ENCODE results near the gene RCBTB1.
"Not testable (repeated sequence)": the region's sequence is repeated elsewhere in the genome, so short reads cannot be mapped to it uniquely, and the experiment has no call there.

RCBTB1 gene

GRCh38 chr13:49620170-49620621, 34.8 kb upstream of the RCBTB1 start:
- no peak overlapping the region for H3K27ac ChIP-seq (ENCODE audit: low read length)
- no peak overlapping the region for H3K4me3 ChIP-seq (ENCODE audit: low read depth in 1 of 2, low read length in 2 of 2)
- no peaks in the 10 kb centered on the region for H3K4me1 ChIP-seq (ENCODE audit: control insufficient read depth in 1 of 2, insufficient read depth in 2 of 2, low read length in 2 of 2)

DNA sequence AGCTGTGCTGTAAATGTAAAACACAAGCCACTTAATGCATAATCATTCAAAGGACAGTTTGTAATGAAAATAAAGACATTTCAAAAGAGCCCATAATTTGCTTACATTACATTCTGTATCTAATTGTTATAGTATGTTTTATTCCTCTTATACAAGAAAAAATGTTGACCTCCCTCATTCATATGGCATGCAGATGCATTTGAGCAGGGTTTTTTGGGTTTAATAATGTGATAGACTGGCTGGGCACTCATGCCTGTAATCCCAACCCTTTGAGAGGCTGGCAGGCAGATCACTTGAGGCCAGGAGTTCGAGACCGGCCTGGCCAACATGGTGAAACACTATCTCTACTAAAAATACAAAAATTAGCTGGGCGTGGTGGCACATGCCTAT, 31.3 kb upstream of the RCBTB1 start:
- no peaks in the 10 kb centered on the region for H3K9me3 ChIP-seq (ENCODE audit: control insufficient read depth in 1 of 2, low read length in 2 of 2)
- H3K27me3 ChIP-seq (ENCODE audit: low read depth, low read length), result no peaks in the 10 kb centered on the region
- no peak overlapping the region for H3K4me3 ChIP-seq (ENCODE audit: low read depth in 1 of 2, low read length in 2 of 2)
- H3K4me1 ChIP-seq (ENCODE audit: control insufficient read depth in 1 of 2, insufficient read depth in 2 of 2, low read length in 2 of 2), result no peaks in the 10 kb centered on the region
- no peaks in the 10 kb centered on the region for H3K36me3 ChIP-seq (ENCODE audit: control insufficient read depth in 1 of 2, insufficient read depth in 2 of 2, low read length in 2 of 2)
- H3K27ac ChIP-seq (ENCODE audit: low read length), result no peak overlapping the region

More at GRCh38 chr13:49620170-49620621, 34.8 kb upstream of the RCBTB1 start:
- H3K9me3 ChIP-seq (ENCODE audit: control insufficient read depth in 1 of 2, low read length in 2 of 2), result no peaks in the 10 kb centered on the region
- no peaks in the 10 kb centered on the region for H3K36me3 ChIP-seq (ENCODE audit: control insufficient read depth in 1 of 2, insufficient read depth in 2 of 2, low read length in 2 of 2)
- no peaks in the 10 kb centered on the region for H3K27me3 ChIP-seq (ENCODE audit: low read depth, low read length)

DNA sequence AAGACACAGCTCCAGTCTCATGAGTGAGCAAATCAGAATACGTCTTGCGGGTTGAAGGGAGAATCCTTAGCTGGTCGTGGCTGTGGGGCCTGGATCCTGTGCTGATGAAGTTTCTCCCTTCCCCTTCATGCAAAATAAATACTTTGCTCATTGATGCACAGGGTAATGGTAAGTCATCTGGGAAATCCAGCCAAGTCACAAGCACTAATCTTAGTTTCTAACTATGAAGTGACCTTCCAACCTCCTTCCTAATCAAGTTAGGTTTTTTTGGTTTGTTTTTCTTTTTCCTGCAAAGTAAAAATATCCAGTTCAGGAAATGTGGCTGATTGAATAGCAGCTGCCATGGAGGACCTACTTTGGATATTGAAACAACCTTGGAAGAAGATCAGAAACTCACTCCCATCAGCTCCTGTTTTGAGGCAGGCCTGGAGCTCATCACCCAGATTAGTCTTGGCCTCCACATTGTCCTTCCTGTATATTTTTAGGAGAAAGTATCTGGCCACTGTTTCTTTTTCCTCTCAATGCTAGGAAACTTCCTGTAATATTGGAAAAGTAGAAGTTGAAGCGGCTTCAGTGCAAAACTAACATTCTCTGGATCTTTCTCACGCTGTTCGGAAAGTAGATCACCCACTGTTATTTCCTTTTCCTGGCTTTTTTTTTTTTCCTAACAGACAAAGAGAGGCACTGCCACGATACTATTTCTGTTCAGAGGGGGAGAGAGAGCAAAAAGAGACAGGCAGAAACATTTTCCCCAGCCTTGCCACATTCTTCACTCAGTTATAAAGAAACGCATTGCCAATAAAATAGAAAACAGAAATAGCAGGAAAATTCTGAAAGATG, 30.7 kb upstream of the RCBTB1 start:
- Histone ChIP-seq H3K36me3 (ENCODE audit: control insufficient read depth in 1 of 2, insufficient read depth in 2 of 2, low read length in 2 of 2) (no peaks in the 10 kb centered on the region), H3K9me3 (ENCODE audit: control insufficient read depth in 1 of 2, low read length in 2 of 2) (no peaks in the 10 kb centered on the region), H3K27ac (ENCODE audit: low read length) (no peak overlapping the region), H3K4me3 (ENCODE audit: low read depth in 1 of 2, low read length in 2 of 2) (no peak overlapping the region), H3K27me3 (ENCODE audit: low read depth, low read length) (no peaks in the 10 kb centered on the region), H3K4me1 (ENCODE audit: control insufficient read depth in 1 of 2, insufficient read depth in 2 of 2, low read length in 2 of 2) (no peaks in the 10 kb centered on the region)

GRCh38 chr13:49612042-49612441, 26.7 kb upstream of the RCBTB1 start:
- not testable (repeated sequence) for H3K4me1 ChIP-seq (ENCODE audit: control insufficient read depth in 1 of 2, insufficient read depth in 2 of 2, low read length in 2 of 2); H3K27ac ChIP-seq (ENCODE audit: low read length); H3K4me3 ChIP-seq (ENCODE audit: low read depth in 1 of 2, low read length in 2 of 2); H3K36me3 ChIP-seq (ENCODE audit: control insufficient read depth in 1 of 2, insufficient read depth in 2 of 2, low read length in 2 of 2); H3K9me3 ChIP-seq (ENCODE audit: control insufficient read depth in 1 of 2, low read length in 2 of 2); H3K27me3 ChIP-seq (ENCODE audit: low read depth, low read length)

DNA sequence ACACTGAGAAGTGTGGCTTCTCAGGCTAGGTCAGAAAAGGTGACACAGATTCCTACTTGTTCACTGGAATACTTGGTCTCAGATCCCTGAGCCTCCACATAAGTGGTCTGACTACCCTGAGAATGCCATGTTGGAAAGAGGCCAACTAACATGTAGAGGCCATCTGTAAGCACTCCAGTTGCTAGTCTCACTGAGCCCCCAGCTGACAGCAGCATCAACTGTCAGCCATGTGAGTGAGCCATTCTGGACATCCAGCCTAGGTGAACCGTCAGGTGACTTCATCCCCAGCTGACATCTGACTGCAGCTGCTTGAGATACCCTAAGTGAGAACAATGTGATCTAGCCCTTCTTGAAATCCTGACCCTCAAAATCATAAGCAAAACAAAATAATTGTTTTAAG, 24.8 kb upstream of the RCBTB1 start:
- no peaks in the 10 kb centered on the region for H3K27me3 ChIP-seq (ENCODE audit: low read depth, low read length)
- no peaks in the 10 kb centered on the region for H3K4me1 ChIP-seq (ENCODE audit: control insufficient read depth in 1 of 2, insufficient read depth in 2 of 2, low read length in 2 of 2)
- no peak overlapping the region for H3K27ac ChIP-seq (ENCODE audit: low read length)
- H3K4me3 ChIP-seq (ENCODE audit: low read depth in 1 of 2, low read length in 2 of 2), result no peak overlapping the region
- H3K36me3 ChIP-seq (ENCODE audit: control insufficient read depth in 1 of 2, insufficient read depth in 2 of 2, low read length in 2 of 2), result no peaks in the 10 kb centered on the region
- H3K9me3 ChIP-seq (ENCODE audit: control insufficient read depth in 1 of 2, low read length in 2 of 2), result no peaks in the 10 kb centered on the region

DNA sequence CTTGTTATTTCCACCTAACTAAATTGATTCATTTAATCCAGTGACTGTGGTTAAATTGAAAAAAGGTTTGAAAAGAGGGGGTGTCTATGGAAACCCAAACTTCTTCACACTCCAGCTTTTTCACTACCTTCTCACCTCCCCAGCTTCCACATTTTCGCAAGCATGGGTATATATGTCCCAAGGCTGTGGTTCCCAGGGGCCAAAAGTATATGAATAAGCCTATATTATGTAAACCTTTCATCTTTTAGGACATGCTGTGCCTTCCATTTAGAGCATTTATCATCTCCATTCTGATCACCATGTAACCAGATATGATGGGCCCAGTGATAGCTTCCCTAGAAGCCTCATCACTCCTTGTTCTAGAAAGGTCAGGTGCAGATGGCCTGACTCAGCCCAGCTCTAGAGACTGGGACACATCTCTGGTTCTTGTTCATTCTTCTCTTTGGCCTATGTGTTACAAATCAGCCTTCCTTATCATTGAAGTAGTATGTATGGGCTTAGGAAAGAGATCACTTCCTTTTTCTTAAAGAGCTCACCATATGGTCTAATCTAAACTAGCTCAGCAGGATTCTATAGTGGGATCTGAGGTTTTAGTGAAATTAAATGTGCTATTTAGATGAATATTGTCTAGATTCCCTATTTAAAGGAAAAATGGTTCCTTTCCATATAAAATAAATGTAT, 23.4 kb upstream of the RCBTB1 start:
- H3K4me3 ChIP-seq (ENCODE audit: low read depth in 1 of 2, low read length in 2 of 2), result no peak overlapping the region
- H3K9me3 ChIP-seq (ENCODE audit: control insufficient read depth in 1 of 2, low read length in 2 of 2), result no peaks in the 10 kb centered on the region
- no peaks in the 10 kb centered on the region for H3K4me1 ChIP-seq (ENCODE audit: control insufficient read depth in 1 of 2, insufficient read depth in 2 of 2, low read length in 2 of 2)
- no peaks in the 10 kb centered on the region for H3K27me3 ChIP-seq (ENCODE audit: low read depth, low read length)
- no peak overlapping the region for H3K27ac ChIP-seq (ENCODE audit: low read length)
- H3K36me3 ChIP-seq (ENCODE audit: control insufficient read depth in 1 of 2, insufficient read depth in 2 of 2, low read length in 2 of 2), result no peaks in the 10 kb centered on the region

- Histone ChIP-seq H3K27me3 (ENCODE audit: low read depth, low read length) (no peaks in the 10 kb centered on the region), H3K36me3 (ENCODE audit: control insufficient read depth in 1 of 2, insufficient read depth in 2 of 2, low read length in 2 of 2) (no peaks in the 10 kb centered on the region), H3K9me3 (ENCODE audit: control insufficient read depth in 1 of 2, low read length in 2 of 2) (no peaks in the 10 kb centered on the region), H3K4me1 (ENCODE audit: control insufficient read depth in 1 of 2, insufficient read depth in 2 of 2, low read length in 2 of 2) (no peaks in the 10 kb centered on the region), H3K4me3 (ENCODE audit: low read depth in 1 of 2, low read length in 2 of 2) (no peak overlapping the region), H3K27ac (ENCODE audit: low read length) (no peak overlapping the region)
Measured at GRCh38 chr13:49607761-49608160, 22.4 kb upstream of the RCBTB1 start.

GRCh38 chr13:49606747-49607648, 21.6 kb upstream of the RCBTB1 start:
- Histone ChIP-seq H3K9me3 (ENCODE audit: control insufficient read depth in 1 of 2, low read length in 2 of 2) (no peaks in the 10 kb centered on the region), H3K4me1 (ENCODE audit: control insufficient read depth in 1 of 2, insufficient read depth in 2 of 2, low read length in 2 of 2) (no peaks in the 10 kb centered on the region), H3K27me3 (ENCODE audit: low read depth, low read length) (no peaks in the 10 kb centered on the region), H3K36me3 (ENCODE audit: control insufficient read depth in 1 of 2, insufficient read depth in 2 of 2, low read length in 2 of 2) (no peaks in the 10 kb centered on the region), H3K27ac (ENCODE audit: low read length) (no peak overlapping the region), H3K4me3 (ENCODE audit: low read depth in 1 of 2, low read length in 2 of 2) (peak overlapping the region; percentile 30 to 73)

- H3K27ac ChIP-seq (ENCODE audit: low read length), result no peak overlapping the region
- no peak overlapping the region for H3K4me3 ChIP-seq (ENCODE audit: low read depth in 1 of 2, low read length in 2 of 2)
- H3K36me3 ChIP-seq (ENCODE audit: control insufficient read depth in 1 of 2, insufficient read depth in 2 of 2, low read length in 2 of 2), result no peaks in the 10 kb centered on the region
- H3K27me3 ChIP-seq (ENCODE audit: low read depth, low read length), result no peaks in the 10 kb centered on the region
- no peaks in the 10 kb centered on the region for H3K9me3 ChIP-seq (ENCODE audit: control insufficient read depth in 1 of 2, low read length in 2 of 2)
- H3K4me1 ChIP-seq (ENCODE audit: control insufficient read depth in 1 of 2, insufficient read depth in 2 of 2, low read length in 2 of 2), result no peaks in the 10 kb centered on the region
Measured at GRCh38 chr13:49604570-49604969, 19.2 kb upstream of the RCBTB1 start.

GRCh38 chr13:49602615-49603014, 17.3 kb upstream of the RCBTB1 start:
- not testable (repeated sequence) for H3K9me3 ChIP-seq (ENCODE audit: control insufficient read depth in 1 of 2, low read length in 2 of 2); H3K36me3 ChIP-seq (ENCODE audit: control insufficient read depth in 1 of 2, insufficient read depth in 2 of 2, low read length in 2 of 2); H3K4me3 ChIP-seq (ENCODE audit: low read depth in 1 of 2, low read length in 2 of 2); H3K27ac ChIP-seq (ENCODE audit: low read length); H3K4me1 ChIP-seq (ENCODE audit: control insufficient read depth in 1 of 2, insufficient read depth in 2 of 2, low read length in 2 of 2); H3K27me3 ChIP-seq (ENCODE audit: low read depth, low read length)

DNA sequence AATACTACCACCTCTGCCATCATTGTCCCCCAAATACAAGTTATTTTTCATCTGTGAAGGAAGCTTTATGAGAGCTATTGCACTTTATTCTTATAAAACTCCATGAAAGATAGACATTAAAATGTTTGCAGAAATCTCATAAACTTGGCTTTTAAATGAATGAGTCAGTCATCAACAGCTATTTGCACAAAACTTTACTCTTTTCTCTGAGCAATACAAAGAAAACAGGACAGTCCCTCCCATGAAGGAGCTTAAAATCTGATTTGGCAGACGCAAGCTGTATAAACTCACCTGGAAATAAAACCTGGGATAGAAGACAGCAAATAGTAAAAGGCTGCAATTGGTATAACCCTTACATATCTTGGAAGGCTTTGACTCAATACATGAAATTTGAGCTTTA, 16.6 kb upstream of the RCBTB1 start:
- Histone ChIP-seq H3K27ac (ENCODE audit: low read length) (no peak overlapping the region), H3K4me3 (ENCODE audit: low read depth in 1 of 2, low read length in 2 of 2) (no peak overlapping the region), H3K9me3 (ENCODE audit: control insufficient read depth in 1 of 2, low read length in 2 of 2) (no peaks in the 10 kb centered on the region), H3K4me1 (ENCODE audit: control insufficient read depth in 1 of 2, insufficient read depth in 2 of 2, low read length in 2 of 2) (no peaks in the 10 kb centered on the region), H3K27me3 (ENCODE audit: low read depth, low read length) (no peaks in the 10 kb centered on the region), H3K36me3 (ENCODE audit: control insufficient read depth in 1 of 2, insufficient read depth in 2 of 2, low read length in 2 of 2) (no peaks in the 10 kb centered on the region)
